Fibroblast of lung (primary cell): ENCODE measurements around the gene LAMTOR1. TPM values are rescaled to one million over a fixed set of nuclear protein-coding genes. Genes with fewer than 3 reads are reported as not detected.

Source experiments
- DNase-seq, 2 donors: peaks; one replicate each; pipeline versions ENCODE4 v3.0.0 to v3.0.0-alpha.2; 2010; ENCODE audit warnings: low read depth in 2 of 2
- H2AFZ ChIP-seq: 2 replicates; pipeline ENCODE4 v1.5.1; 2012; ENCODE audit warnings: low read length, control low read depth, inconsistent platforms
- H3K27ac ChIP-seq: 2 replicates; pipeline ENCODE4 v1.5.1; 2011; ENCODE audit warnings: low read length, control low read depth; ENCODE audit not compliant: insufficient read depth
- H3K27me3 ChIP-seq: 2 replicates; pipeline ENCODE4 v1.5.1; 2011; ENCODE audit warnings: mild to moderate bottlenecking, low read length; ENCODE audit not compliant: control insufficient read depth, insufficient read depth
- H3K36me3 ChIP-seq: 2 replicates; pipeline ENCODE4 v1.5.1; 2011; ENCODE audit warnings: low read length; ENCODE audit not compliant: control insufficient read depth, insufficient read depth
- H3K4me1 ChIP-seq: 2 replicates; pipeline ENCODE4 v1.5.1; 2011; ENCODE audit warnings: low read length; ENCODE audit not compliant: control insufficient read depth, insufficient read depth; ENCODE audit errors: extremely low read depth
- H3K4me2 ChIP-seq: 2 replicates; pipeline ENCODE4 v1.5.1; 2011; ENCODE audit warnings: low read length, control low read depth; ENCODE audit not compliant: insufficient read depth; ENCODE audit errors: extremely low read depth
- H3K4me3 ChIP-seq, 4 experiments: fragments of 200-600 bp in 1 of 4; sonication (generic) in 1 of 4; replicated peaks in 1 of 4; 2 replicates each; pipeline ENCODE4 v1.5.1; 2011 to 2016; ENCODE audit warnings: low read length in 4 of 4, low read depth in 3 of 4, mild to moderate bottlenecking in 3 of 4, control low read depth in 2 of 4, inconsistent platforms in 1 of 4, mixed read lengths in 1 of 4; ENCODE audit not compliant: insufficient read depth in 1 of 4; ENCODE audit errors: control extremely low read depth in 1 of 4
- H3K79me2 ChIP-seq: 2 replicates; pipeline ENCODE4 v1.5.1; 2012; ENCODE audit warnings: mild to moderate bottlenecking, low read length, inconsistent platforms; ENCODE audit not compliant: control insufficient read depth, insufficient read depth
- H3K9ac ChIP-seq: 2 replicates; pipeline ENCODE4 v1.5.1; 2011; ENCODE audit warnings: mild to moderate bottlenecking, low read length, control low read depth; ENCODE audit not compliant: insufficient read depth
- H3K9me3 ChIP-seq: 2 replicates; pipeline ENCODE4 v1.5.1; 2012; ENCODE audit warnings: low read depth, low read length; ENCODE audit not compliant: control insufficient read depth, insufficient read depth
- H4K20me1 ChIP-seq: 2 replicates; pipeline ENCODE4 v1.5.1; 2011; ENCODE audit warnings: low read length; ENCODE audit not compliant: control insufficient read depth, insufficient read depth; ENCODE audit errors: extremely low read depth
- EZH2 ChIP-seq: IDR thresholded peaks from 2 replicates; pipeline ENCODE4 v1.5.1; 2012; ENCODE audit warnings: low read length, control low read depth, mild to moderate bottlenecking; ENCODE audit errors: missing control alignments
- polyA plus RNA-seq, 2 donors: library from polyadenylated mRNA; depleted of rRNA in 1 of 2; stranded (reverse) in 1 of 2; unstranded in 1 of 2; fragments of >200 nt; gene quantifications; 2 replicates each; pipeline ENCODE4 v1.2.1, GENCODE V29; 2011 to 2012; ENCODE audit warnings: missing spikeins in 1 of 2
- total RNA-seq: library from RNA; depleted of rRNA; stranded (reverse); fragments of >200 nt; gene quantifications from 2 replicates; pipeline ENCODE4 v1.2.1, GENCODE V29; 2014
- TF ChIP-seq, protein P1 (sequence below), 2 donors: IDR thresholded peaks in 1 of 2; conservative IDR thresholded peaks in 1 of 2; 1 replicate in 1 of 2; 2 replicates in 1 of 2; pipeline ENCODE4 v1.5.1; 2011 to 2012; ENCODE audit warnings: low read length in 2 of 2, control low read depth in 1 of 2, inconsistent platforms in 1 of 2, low read depth in 1 of 2, mild to moderate bottlenecking in 1 of 2

LAMTOR1 gene
- total and polyA plus RNA-seq, 2 donors (not counting 1 experiment from before 2014, with no cell fraction given) = 90.3 to 137 TPM

DNA sequence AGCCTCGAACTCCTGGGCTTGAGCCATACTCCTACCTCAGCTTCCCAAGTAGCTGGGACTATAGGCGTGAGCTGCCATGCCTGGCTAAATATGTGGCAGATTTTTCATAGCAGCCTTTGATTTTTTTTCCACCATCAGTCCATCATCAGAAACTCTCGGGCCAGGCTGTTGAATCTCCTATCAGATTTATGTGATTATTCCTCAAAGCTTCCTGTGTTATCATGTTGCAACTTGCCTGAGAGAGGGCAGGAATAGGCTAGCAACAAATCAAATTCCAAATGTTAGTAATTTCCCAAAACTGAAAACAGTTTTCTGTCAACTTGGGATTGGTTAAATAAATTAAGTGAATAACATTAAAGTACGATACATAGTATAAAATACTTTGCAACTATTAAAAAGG lies 19.0 kb downstream of the LAMTOR1 start:
- H3K79me2 ChIP-seq = peaks cover 9% of the 10 kb centered on the region
- no peak overlapping the region for H3K4me3 ChIP-seq
- no peaks in the 10 kb centered on the region for H3K27me3 ChIP-seq
- H3K9me3 ChIP-seq = no peaks in the 10 kb centered on the region
- peaks cover 6% of the 10 kb centered on the region for H3K36me3 ChIP-seq
- no peak overlapping the region for H3K4me2 ChIP-seq
- no peak overlapping the region for H3K9ac ChIP-seq
- DNase-seq = no peak
- H2AFZ ChIP-seq = no peak overlapping the region
- H3K4me1 ChIP-seq = peaks cover 2% of the 10 kb centered on the region
- no peak for TF ChIP-seq EZH2
- H3K27ac ChIP-seq = no peak overlapping the region
- H4K20me1 ChIP-seq = no peaks in the 10 kb centered on the region

DNA sequence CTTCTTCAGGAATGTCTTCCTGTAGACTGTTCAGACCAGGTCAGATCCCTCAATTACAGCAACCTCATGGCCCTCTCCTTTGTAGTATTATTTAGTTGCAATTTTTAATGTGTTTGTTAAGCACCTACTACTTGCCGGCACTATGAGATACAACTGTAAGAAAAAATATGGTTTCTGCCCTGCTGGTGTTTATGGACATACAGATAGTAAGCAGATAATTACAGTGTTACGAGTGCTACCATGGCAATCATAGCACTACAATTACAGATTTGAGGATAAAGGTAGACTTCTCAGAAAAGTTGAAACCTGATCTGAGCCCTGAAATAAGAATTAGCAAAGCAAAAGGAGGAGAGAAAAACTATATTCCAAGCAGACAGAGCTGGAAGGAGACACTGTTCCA lies 19.7 kb downstream of the LAMTOR1 start:
- no peak overlapping the region for H2AFZ ChIP-seq
- TF ChIP-seq EZH2 = no peak
- TF ChIP-seq, protein P1, sequence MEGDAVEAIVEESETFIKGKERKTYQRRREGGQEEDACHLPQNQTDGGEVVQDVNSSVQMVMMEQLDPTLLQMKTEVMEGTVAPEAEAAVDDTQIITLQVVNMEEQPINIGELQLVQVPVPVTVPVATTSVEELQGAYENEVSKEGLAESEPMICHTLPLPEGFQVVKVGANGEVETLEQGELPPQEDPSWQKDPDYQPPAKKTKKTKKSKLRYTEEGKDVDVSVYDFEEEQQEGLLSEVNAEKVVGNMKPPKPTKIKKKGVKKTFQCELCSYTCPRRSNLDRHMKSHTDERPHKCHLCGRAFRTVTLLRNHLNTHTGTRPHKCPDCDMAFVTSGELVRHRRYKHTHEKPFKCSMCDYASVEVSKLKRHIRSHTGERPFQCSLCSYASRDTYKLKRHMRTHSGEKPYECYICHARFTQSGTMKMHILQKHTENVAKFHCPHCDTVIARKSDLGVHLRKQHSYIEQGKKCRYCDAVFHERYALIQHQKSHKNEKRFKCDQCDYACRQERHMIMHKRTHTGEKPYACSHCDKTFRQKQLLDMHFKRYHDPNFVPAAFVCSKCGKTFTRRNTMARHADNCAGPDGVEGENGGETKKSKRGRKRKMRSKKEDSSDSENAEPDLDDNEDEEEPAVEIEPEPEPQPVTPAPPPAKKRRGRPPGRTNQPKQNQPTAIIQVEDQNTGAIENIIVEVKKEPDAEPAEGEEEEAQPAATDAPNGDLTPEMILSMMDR (conservative IDR thresholded peaks at IDR 0.05 in 1 of 2, IDR thresholded peaks at IDR 0.05 in 1 of 2; ENCODE audit: low read depth in 1 of 2, low read length in 2 of 2) = no peak
- H4K20me1 ChIP-seq = no peaks in the 10 kb centered on the region
- DNase-seq = no peak
- H3K4me1 ChIP-seq = peaks cover 2% of the 10 kb centered on the region
- H3K27ac ChIP-seq = no peak overlapping the region
- peaks cover 6% of the 10 kb centered on the region for H3K36me3 ChIP-seq
- no peak overlapping the region for H3K4me2 ChIP-seq
- H3K9me3 ChIP-seq = no peaks in the 10 kb centered on the region
- H3K9ac ChIP-seq = no peak overlapping the region
- H3K27me3 ChIP-seq = no peaks in the 10 kb centered on the region
- peaks cover 15% of the 10 kb centered on the region for H3K79me2 ChIP-seq
- no peak overlapping the region for H3K4me3 ChIP-seq

DNA sequence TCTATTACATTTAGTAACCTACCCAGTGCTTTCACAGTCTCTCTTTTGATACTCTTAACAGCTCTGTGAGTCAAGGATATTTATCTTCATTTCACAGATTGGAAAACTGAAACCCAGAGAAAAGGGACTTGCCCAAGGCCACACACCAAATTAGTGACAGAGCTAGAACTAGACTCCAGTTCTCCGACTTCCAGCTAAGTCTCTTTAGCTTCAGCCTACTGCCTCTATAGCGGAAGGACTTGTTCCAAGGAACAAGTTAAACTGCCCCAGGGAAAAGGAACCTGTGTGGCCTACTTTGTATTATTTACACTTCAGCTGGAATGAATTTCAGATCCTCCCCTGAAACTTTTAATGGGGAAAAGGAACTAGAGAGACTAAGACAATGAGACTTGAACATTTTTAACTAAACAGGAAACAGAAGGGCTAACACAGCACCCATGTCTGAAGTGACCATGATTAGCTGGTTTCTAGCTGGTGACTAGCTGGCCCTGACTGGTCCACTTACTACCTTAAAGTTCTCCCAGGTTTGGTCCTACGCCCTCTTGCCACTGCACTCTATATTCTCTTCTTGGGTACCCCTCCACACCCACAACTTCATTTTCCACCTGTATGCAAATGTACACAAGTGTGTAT lies 21.2 kb downstream of the LAMTOR1 start:
- TF ChIP-seq, protein P1 (conservative IDR thresholded peaks at IDR 0.05 in 1 of 2, IDR thresholded peaks at IDR 0.05 in 1 of 2; ENCODE audit: low read depth in 1 of 2, low read length in 2 of 2) = no peak
- no peak for TF ChIP-seq EZH2

More for the DNA sequence above, 21.2 kb downstream of the LAMTOR1 start:
- H3K4me2 ChIP-seq = no peak overlapping the region
- no peak overlapping the region for H3K9ac ChIP-seq
- H4K20me1 ChIP-seq = no peaks in the 10 kb centered on the region
- DNase-seq = no peak
- H3K27ac ChIP-seq = peak overlapping the region; percentile 1
- peaks cover 4% of the 10 kb centered on the region for H3K36me3 ChIP-seq
- no peak overlapping the region for H3K4me3 ChIP-seq
- peaks cover 28% of the 10 kb centered on the region for H3K79me2 ChIP-seq
- no peaks in the 10 kb centered on the region for H3K27me3 ChIP-seq
- no peak overlapping the region for H2AFZ ChIP-seq
- H3K9me3 ChIP-seq = no peaks in the 10 kb centered on the region
- H3K4me1 ChIP-seq = peaks cover 2% of the 10 kb centered on the region
